Panc1 (cell line): ENCODE measurements around the gene PANK1. TPM values are rescaled to one million over a fixed set of nuclear protein-coding genes. Genes with fewer than 3 reads are reported as not detected.
"Not testable (repeated sequence)": the region's sequence is repeated elsewhere in the genome, so short reads cannot be mapped to it uniquely, and the experiment has no call there.

Source experiments
- ATAC-seq: fragments of 200-7000 bp; cut with Tn5 transposase; 2 replicates; pipeline ENCODE4 v1.9.1; 2020; ENCODE audit warnings: mild to moderate bottlenecking, moderate library complexity
- BruUV-seq: library from RNA; stranded (reverse); fragments of 400-500 nt; replicated peaks from 2 replicates; lab custom pipeline; 2021; lab: Mats Ljungman, UMichigan
- CTCF ChIA-PET: fragments of 300-600 bp; sonication (Branson Sonifier 250); formaldehyde crosslinking; loops from one replicate; lab custom pipeline; 2022; ENCODE audit warnings: antibody characterized with exemption; lab: Charles Lee
- POLR2A ChIA-PET: fragments of 300-600 bp; sonication (Branson Sonifier 250); formaldehyde crosslinking; loops from one replicate; lab custom pipeline; 2022; ENCODE audit warnings: antibody characterized with exemption; lab: Charles Lee
- DNase-seq: peaks from one replicate; pipeline ENCODE4 v3.0.0-alpha.2; 2010; ENCODE audit warnings: low read depth, low spot score
- H3K27ac ChIP-seq: 2 replicates; pipeline ENCODE4 v1.5.1; 2011; ENCODE audit warnings: mild to moderate bottlenecking, low read length, inconsistent platforms
- H3K27me3 ChIP-seq: fragments of 200-500 bp; sonication (Bioruptor generic); 2 replicates; pipeline ENCODE4 v1.6.0; 2014; ENCODE audit warnings: low read length, inconsistent platforms; ENCODE audit not compliant: control insufficient read depth, insufficient read depth
- H3K36me3 ChIP-seq: fragments of 200-500 bp; sonication (Bioruptor generic); 2 replicates; pipeline ENCODE4 v1.5.1; 2014; ENCODE audit warnings: inconsistent platforms, mild to moderate bottlenecking, low read length, moderate library complexity; ENCODE audit not compliant: control insufficient read depth, insufficient read depth
- H3K4me1 ChIP-seq: 2 replicates; pipeline ENCODE4 v1.5.1; 2011; ENCODE audit warnings: inconsistent platforms, mild to moderate bottlenecking, low read length, moderate library complexity; ENCODE audit not compliant: control insufficient read depth, insufficient read depth
- H3K4me3 ChIP-seq, 2 experiments: 2 replicates each; pipeline ENCODE4 v1.5.1; 2011 to 2012; ENCODE audit warnings: low read depth in 2 of 2, low read length in 2 of 2, mild to moderate bottlenecking in 2 of 2, inconsistent platforms in 1 of 2, moderate library complexity in 1 of 2
- H3K9me3 ChIP-seq: fragments of 200-500 bp; sonication (Bioruptor generic); 2 replicates; pipeline ENCODE4 v1.5.1; 2014; ENCODE audit warnings: low read depth, mild to moderate bottlenecking, inconsistent platforms, low read length, moderate library complexity; ENCODE audit not compliant: control insufficient read depth, insufficient read depth
- POLR2AphosphoS5 ChIP-seq: IDR thresholded peaks from 2 replicates; pipeline ENCODE4 v1.6.1; 2012; ENCODE audit warnings: mild to moderate bottlenecking, low read depth, low read length, moderate library complexity
- SIN3A ChIP-seq: IDR thresholded peaks from 2 replicates; pipeline ENCODE4 v1.6.1; 2012; ENCODE audit warnings: low read depth, mild to moderate bottlenecking, low read length, moderate library complexity, borderline replicate concordance; ENCODE audit not compliant: insufficient read depth
- TCF7L2 ChIP-seq: IDR thresholded peaks from 2 replicates; pipeline ENCODE4 v1.6.1; 2011; ENCODE audit warnings: mild to moderate bottlenecking, low read depth, low read length, inconsistent platforms
- in situ Hi-C: cut with HindIII; loops from 2 replicates; pipeline ENCODE4 v1.10.0; 2016; ENCODE audit warnings: low sequenced_read_pairs, low pct_unique_long_range_greater_than_20kb
- intact Hi-C: fragments of 100-400 bp; cut with micrococcal nuclease; formaldehyde crosslinking; loops from one replicate; pipeline ENCODE4 v1.10.0; 2022; ENCODE audit not compliant: unreplicated experiment
- total RNA-seq: library from RNA; stranded (reverse); gene quantifications from one replicate; pipeline ENCODE4 v1.2.1, GENCODE V29; 2021; ENCODE audit not compliant: unreplicated experiment
- TF ChIP-seq, protein P1 (sequence below): fragments of 450-650 bp; IDR thresholded peaks from 2 replicates; pipeline ENCODE4 v1.5.1; 2017; ENCODE audit warnings: mild to moderate bottlenecking
- TF ChIP-seq, protein P2 (sequence below), 2 experiments: IDR thresholded peaks; 2 replicates each; pipeline ENCODE4 v1.6.1; 2011 to 2012; ENCODE audit warnings: low read depth in 2 of 2, control low read depth in 1 of 2, low read length in 1 of 2, mild to moderate bottlenecking in 1 of 2, moderate library complexity in 1 of 2; ENCODE audit not compliant: insufficient read depth in 1 of 2

The PANK1 gene
- total RNA-seq, 1 experiment from 2014 or later, result 11.0 TPM

DNA sequence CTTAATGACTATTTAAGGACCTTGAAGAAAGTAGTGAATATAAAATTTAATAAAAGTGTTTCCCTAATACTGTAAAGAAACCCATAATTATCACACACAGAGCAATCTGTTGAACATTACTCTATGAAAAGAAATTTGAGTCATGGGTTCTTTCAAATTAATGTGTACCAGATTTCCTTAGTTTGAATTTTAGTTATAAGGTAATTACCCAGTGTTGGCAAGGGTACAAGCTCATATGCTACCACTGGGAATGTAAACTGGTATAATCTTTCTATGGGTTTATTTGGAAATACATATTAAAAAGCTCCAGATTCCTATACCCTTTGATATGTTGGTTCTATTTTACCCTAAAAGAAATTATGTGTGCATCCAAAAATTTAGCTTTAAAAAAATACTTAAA, 22.9 kb downstream of the PANK1 start:
- no peaks in the 10 kb centered on the region for H3K9me3 ChIP-seq
- no peak overlapping the region for H3K4me3 ChIP-seq
- TF ChIP-seq, protein P1, sequence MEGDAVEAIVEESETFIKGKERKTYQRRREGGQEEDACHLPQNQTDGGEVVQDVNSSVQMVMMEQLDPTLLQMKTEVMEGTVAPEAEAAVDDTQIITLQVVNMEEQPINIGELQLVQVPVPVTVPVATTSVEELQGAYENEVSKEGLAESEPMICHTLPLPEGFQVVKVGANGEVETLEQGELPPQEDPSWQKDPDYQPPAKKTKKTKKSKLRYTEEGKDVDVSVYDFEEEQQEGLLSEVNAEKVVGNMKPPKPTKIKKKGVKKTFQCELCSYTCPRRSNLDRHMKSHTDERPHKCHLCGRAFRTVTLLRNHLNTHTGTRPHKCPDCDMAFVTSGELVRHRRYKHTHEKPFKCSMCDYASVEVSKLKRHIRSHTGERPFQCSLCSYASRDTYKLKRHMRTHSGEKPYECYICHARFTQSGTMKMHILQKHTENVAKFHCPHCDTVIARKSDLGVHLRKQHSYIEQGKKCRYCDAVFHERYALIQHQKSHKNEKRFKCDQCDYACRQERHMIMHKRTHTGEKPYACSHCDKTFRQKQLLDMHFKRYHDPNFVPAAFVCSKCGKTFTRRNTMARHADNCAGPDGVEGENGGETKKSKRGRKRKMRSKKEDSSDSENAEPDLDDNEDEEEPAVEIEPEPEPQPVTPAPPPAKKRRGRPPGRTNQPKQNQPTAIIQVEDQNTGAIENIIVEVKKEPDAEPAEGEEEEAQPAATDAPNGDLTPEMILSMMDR, result no peak
- TF ChIP-seq POLR2AphosphoS5 (no peak), TCF7L2 (no peak), SIN3A (no peak)
- TF ChIP-seq, protein P2, sequence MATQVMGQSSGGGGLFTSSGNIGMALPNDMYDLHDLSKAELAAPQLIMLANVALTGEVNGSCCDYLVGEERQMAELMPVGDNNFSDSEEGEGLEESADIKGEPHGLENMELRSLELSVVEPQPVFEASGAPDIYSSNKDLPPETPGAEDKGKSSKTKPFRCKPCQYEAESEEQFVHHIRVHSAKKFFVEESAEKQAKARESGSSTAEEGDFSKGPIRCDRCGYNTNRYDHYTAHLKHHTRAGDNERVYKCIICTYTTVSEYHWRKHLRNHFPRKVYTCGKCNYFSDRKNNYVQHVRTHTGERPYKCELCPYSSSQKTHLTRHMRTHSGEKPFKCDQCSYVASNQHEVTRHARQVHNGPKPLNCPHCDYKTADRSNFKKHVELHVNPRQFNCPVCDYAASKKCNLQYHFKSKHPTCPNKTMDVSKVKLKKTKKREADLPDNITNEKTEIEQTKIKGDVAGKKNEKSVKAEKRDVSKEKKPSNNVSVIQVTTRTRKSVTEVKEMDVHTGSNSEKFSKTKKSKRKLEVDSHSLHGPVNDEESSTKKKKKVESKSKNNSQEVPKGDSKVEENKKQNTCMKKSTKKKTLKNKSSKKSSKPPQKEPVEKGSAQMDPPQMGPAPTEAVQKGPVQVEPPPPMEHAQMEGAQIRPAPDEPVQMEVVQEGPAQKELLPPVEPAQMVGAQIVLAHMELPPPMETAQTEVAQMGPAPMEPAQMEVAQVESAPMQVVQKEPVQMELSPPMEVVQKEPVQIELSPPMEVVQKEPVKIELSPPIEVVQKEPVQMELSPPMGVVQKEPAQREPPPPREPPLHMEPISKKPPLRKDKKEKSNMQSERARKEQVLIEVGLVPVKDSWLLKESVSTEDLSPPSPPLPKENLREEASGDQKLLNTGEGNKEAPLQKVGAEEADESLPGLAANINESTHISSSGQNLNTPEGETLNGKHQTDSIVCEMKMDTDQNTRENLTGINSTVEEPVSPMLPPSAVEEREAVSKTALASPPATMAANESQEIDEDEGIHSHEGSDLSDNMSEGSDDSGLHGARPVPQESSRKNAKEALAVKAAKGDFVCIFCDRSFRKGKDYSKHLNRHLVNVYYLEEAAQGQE (IDR thresholded peaks at IDR 0.05; ENCODE audit: insufficient read depth in 1 of 2, low read depth in 2 of 2, low read length in 1 of 2), result no peak
- H3K36me3 ChIP-seq, result no peaks in the 10 kb centered on the region
- POLR2A ChIA-PET, result interaction anchor here (0.6 kb wide), 1 partner anchor 22 kb away, joined by 3 read pairs; no protein-coding TSS in a partner anchor
- H3K4me1 ChIP-seq, result no peaks in the 10 kb centered on the region
- intact Hi-C loops (no loop called here), in situ Hi-C loops (no loop called here)
- H3K27ac ChIP-seq, result no peak overlapping the region
- CTCF ChIA-PET, result no interaction called here
- ATAC-seq (no peak), DNase-seq (no peak)
- no TSS peak for BruUV-seq
- H3K27me3 ChIP-seq, result no peaks in the 10 kb centered on the region

DNA sequence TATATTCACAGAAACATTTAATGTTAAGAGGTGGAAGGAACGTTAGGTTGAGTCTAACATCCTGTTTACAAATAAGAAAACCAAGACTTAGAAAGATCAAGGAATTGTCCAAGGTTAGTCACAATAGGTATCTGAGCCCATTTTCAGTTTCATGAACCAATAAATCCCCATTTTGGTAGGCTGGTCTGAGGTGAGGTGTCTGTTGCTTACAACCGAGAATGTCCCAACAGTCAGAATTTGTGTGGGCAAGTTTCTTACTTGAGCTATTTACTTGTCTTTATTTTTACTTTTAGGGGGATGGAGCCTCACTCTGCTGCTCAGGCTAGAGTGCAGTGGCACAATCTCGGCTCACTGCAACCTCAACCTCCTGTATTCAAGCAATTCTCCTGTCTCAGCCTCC, 23.6 kb downstream of the PANK1 start:
- Histone ChIP-seq H3K36me3 (no peaks in the 10 kb centered on the region), H3K4me3 (no peak overlapping the region), H3K27me3 (no peaks in the 10 kb centered on the region), H3K27ac (no peak overlapping the region), H3K9me3 (no peaks in the 10 kb centered on the region), H3K4me1 (no peaks in the 10 kb centered on the region)
- CTCF ChIA-PET, result no interaction called here
- intact Hi-C loops, result no loop called here
- in situ Hi-C loops, result no loop called here
- no peak for ATAC-seq
- POLR2A ChIA-PET, result interaction anchor here (0.6 kb wide), 1 partner anchor 23 kb away, joined by 3 read pairs; no protein-coding TSS in a partner anchor
- no peak for DNase-seq
- no TSS peak for BruUV-seq
- TF ChIP-seq, protein P2 (IDR thresholded peaks at IDR 0.05; ENCODE audit: insufficient read depth in 1 of 2, low read depth in 2 of 2, low read length in 1 of 2), result no peak
- TF ChIP-seq TCF7L2 (no peak), POLR2AphosphoS5 (no peak), SIN3A (no peak)
- TF ChIP-seq, protein P1, result no peak

DNA sequence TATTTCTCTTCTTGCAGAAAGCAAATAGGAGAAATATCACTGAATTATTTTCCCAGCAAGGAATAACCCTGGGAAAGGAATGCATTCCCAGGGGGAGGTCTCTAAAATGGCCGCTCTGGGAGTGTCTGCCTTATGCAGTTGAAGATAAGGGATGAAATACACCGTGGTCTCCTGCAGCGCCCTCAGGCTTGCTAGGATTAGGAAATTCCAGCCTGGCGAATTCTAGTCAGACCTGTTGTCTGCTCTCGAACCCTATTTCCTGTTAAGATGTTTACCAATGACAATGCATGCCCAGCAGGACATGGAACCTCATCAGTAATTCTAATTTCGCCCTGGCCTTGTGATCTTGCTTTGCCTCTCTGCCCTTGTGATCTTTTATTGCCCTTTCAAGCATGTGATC, 24.7 kb downstream of the PANK1 start:
- DNase-seq, H3K27me3 ChIP-seq, intact Hi-C loops, BruUV-seq, in situ Hi-C loops, H3K4me1 ChIP-seq, H3K4me3 ChIP-seq, H3K9me3 ChIP-seq, H3K27ac ChIP-seq, H3K36me3 ChIP-seq, ATAC-seq: not testable (repeated sequence)
- ChIA-PET POLR2A (interaction anchor here (0.7 kb wide), 1 partner anchor 782 kb away, joined by 3 read pairs; no protein-coding TSS in a partner anchor), CTCF (interaction anchor here (0.7 kb wide), 1 partner anchor 268 kb away, joined by 3 read pairs; no protein-coding TSS in a partner anchor)
